ENCODE results near the gene ORMDL1. TPM values are rescaled to one million over a fixed set of nuclear protein-coding genes. Genes with fewer than 3 reads are reported as not detected.

The ORMDL1 gene
- polyA plus RNA-seq, 4 donors, result 44.8 to 81.8 (median 57.5) TPM

GRCh38 chr2:189723192-189723591, 60.9 kb downstream of the ORMDL1 start:
- no peak overlapping the region for H3K27ac ChIP-seq (ENCODE audit: low read depth in 1 of 3, low read length in 2 of 3)
- H3K36me3 ChIP-seq (ENCODE audit: control insufficient read depth in 3 of 3, insufficient read depth in 2 of 3, low read depth in 1 of 3, low read length in 3 of 3), result no peaks in the 10 kb centered on the region
- H3K27me3 ChIP-seq (ENCODE audit: control insufficient read depth in 3 of 3, insufficient read depth in 3 of 3, low read length in 3 of 3), result no peaks in the 10 kb centered on the region
- FAIRE-seq (no peak), DNase-seq (no peak)
- H3K9me3 ChIP-seq (ENCODE audit: control insufficient read depth in 2 of 2, insufficient read depth in 1 of 2, low read depth in 1 of 2, low read length in 1 of 2), result no peaks in the 10 kb centered on the region
- H3K4me1 ChIP-seq (ENCODE audit: control insufficient read depth in 3 of 3, insufficient read depth in 2 of 3, low read depth in 1 of 3, low read length in 2 of 3), result no peaks in the 10 kb centered on the region
- H3K4me3 ChIP-seq (ENCODE audit: low read depth in 1 of 3, low read length in 3 of 3), result no peak overlapping the region

Other genes starting within 250 kb of the ORMDL1 start
- 100 to 1,000 TPM in 2 of 4 donors, 10 to 100 TPM in 2; 72.6 to 527 (median 154) TPM for gene SLC40A1, start 203.6 kb downstream of the ORMDL1 start, polyA plus RNA-seq
- 10 to 100 TPM; 27.5 to 38.2 (median 34.0) TPM for gene ASNSD1, start 122.9 kb downstream of the ORMDL1 start, polyA plus RNA-seq
- gene ANKAR, start 109.7 kb downstream of the ORMDL1 start, polyA plus RNA-seq, result 1 to 10 TPM in 2 of 4 donors, under 1 TPM in 2; 0.45 to 8.1 (median 1.2) TPM
- gene OSGEPL1, start 21.5 kb downstream of the ORMDL1 start, polyA plus RNA-seq, result 10 to 100 TPM in 1 of 4 donors, 1 to 10 TPM in 2, under 1 TPM in 1; 0.67 to 11.3 (median 3.1) TPM
- 10 to 100 TPM in 1 of 4 donors, 1 to 10 TPM in 3; 2.4 to 13.5 (median 8.7) TPM for gene PMS1, start 111 bp upstream of the ORMDL1 start, polyA plus RNA-seq

Data from small intestine (tissue), 7 donors.